ENCODE results near the gene MXD1. TPM values are rescaled to one million over a fixed set of nuclear protein-coding genes. Genes with fewer than 3 reads are reported as not detected.

MXD1 gene
- total and polyA plus RNA-seq, 2 donors (not counting 1 experiment from before 2014, with no cell fraction given), result 16.0 to 20.6 TPM

GRCh38 chr2:69965756-69966445, 51.0 kb downstream of the MXD1 start:
- DNase-seq (no peak), ATAC-seq (ENCODE audit: low read depth) (no peak)
- Mint-ChIP-seq H3K27me3 (no peaks in the 10 kb centered on the region), H3K27ac (no peak overlapping the region), H3K4me1 (no peaks in the 10 kb centered on the region), H3K4me3 (no peak overlapping the region), H3K9me3 (ENCODE audit: insufficient read depth) (no peaks in the 10 kb centered on the region)
- TF ChIP-seq CTCF (IDR thresholded peaks at IDR 0.05) (no peak), EZH2 (IDR thresholded peaks at IDR 0.05; ENCODE audit: borderline replicate concordance, insufficient read depth, low read depth, low read length, poor library complexity, severe bottlenecking) (no peak)
- Histone ChIP-seq H3K79me2 (ENCODE audit: control insufficient read depth, insufficient read depth, low read length) (no peaks in the 10 kb centered on the region), H3K4me1 (ENCODE audit: control insufficient read depth in 2 of 2, insufficient read depth in 2 of 2, low read length in 2 of 2) (no peaks in the 10 kb centered on the region), H3K9me3 (ENCODE audit: control extremely low read depth in 1 of 3, control insufficient read depth in 2 of 3, insufficient read depth in 1 of 3, low read length in 2 of 3) (no peaks in the 10 kb centered on the region), H3K4me2 (replicated peaks; ENCODE audit: low read depth, low read length, poor library complexity, severe bottlenecking) (no peak overlapping the region), H2AFZ (ENCODE audit: insufficient read depth, low read depth, low read length, poor library complexity, severe bottlenecking) (no peak overlapping the region), H3K27me3 (replicated peaks in 1 of 4; ENCODE audit: control extremely low read depth in 1 of 4, control insufficient read depth in 3 of 4, insufficient read depth in 4 of 4, low read length in 3 of 4) (no peaks in the 10 kb centered on the region), H4K20me1 (ENCODE audit: control insufficient read depth, insufficient read depth, low read length, poor library complexity, severe bottlenecking) (no peaks in the 10 kb centered on the region), H3K9ac (ENCODE audit: low read length) (no peak overlapping the region), H3K4me3 (ENCODE audit: control extremely low read depth in 1 of 5, extremely low read depth in 1 of 5, insufficient read depth in 1 of 5, low read depth in 2 of 5, low read length in 4 of 5) (no peak overlapping the region), H3K27ac (ENCODE audit: low read length in 2 of 2) (no peak overlapping the region), H3K36me3 (replicated peaks in 1 of 2; ENCODE audit: control extremely low read depth in 1 of 2, control insufficient read depth in 1 of 2, extremely low read depth in 1 of 2, insufficient read depth in 2 of 2, low read length in 1 of 2) (no peaks in the 10 kb centered on the region)
- 95% methylated on average over 6 of the region's 8 CpGs for WGBS (ENCODE audit: insufficient coverage)
- ChIA-PET POLR2A (no interaction called here), CTCF (no interaction called here)
- intact Hi-C loops (cut with micrococcal nuclease), result no loop called here

GRCh38 chr2:69966496-69966895, 51.6 kb downstream of the MXD1 start:
- Histone ChIP-seq H3K4me3 (ENCODE audit: control extremely low read depth in 1 of 5, extremely low read depth in 1 of 5, insufficient read depth in 1 of 5, low read depth in 2 of 5, low read length in 4 of 5) (no peak overlapping the region), H3K27ac (ENCODE audit: low read length in 2 of 2) (no peak overlapping the region), H3K9ac (ENCODE audit: low read length) (no peak overlapping the region), H3K9me3 (ENCODE audit: control extremely low read depth in 1 of 3, control insufficient read depth in 2 of 3, insufficient read depth in 1 of 3, low read length in 2 of 3) (no peaks in the 10 kb centered on the region), H3K79me2 (ENCODE audit: control insufficient read depth, insufficient read depth, low read length) (no peaks in the 10 kb centered on the region), H3K36me3 (replicated peaks in 1 of 2; ENCODE audit: control extremely low read depth in 1 of 2, control insufficient read depth in 1 of 2, extremely low read depth in 1 of 2, insufficient read depth in 2 of 2, low read length in 1 of 2) (no peaks in the 10 kb centered on the region), H4K20me1 (ENCODE audit: control insufficient read depth, insufficient read depth, low read length, poor library complexity, severe bottlenecking) (no peaks in the 10 kb centered on the region), H3K4me1 (ENCODE audit: control insufficient read depth in 2 of 2, insufficient read depth in 2 of 2, low read length in 2 of 2) (no peaks in the 10 kb centered on the region), H3K27me3 (replicated peaks in 1 of 4; ENCODE audit: control extremely low read depth in 1 of 4, control insufficient read depth in 3 of 4, insufficient read depth in 4 of 4, low read length in 3 of 4) (no peaks in the 10 kb centered on the region), H2AFZ (ENCODE audit: insufficient read depth, low read depth, low read length, poor library complexity, severe bottlenecking) (no peak overlapping the region), H3K4me2 (replicated peaks; ENCODE audit: low read depth, low read length, poor library complexity, severe bottlenecking) (no peak overlapping the region)
- Mint-ChIP-seq H3K27me3 (no peaks in the 10 kb centered on the region), H3K27ac (no peak overlapping the region), H3K9me3 (ENCODE audit: insufficient read depth) (no peaks in the 10 kb centered on the region), H3K4me3 (no peak overlapping the region), H3K4me1 (no peaks in the 10 kb centered on the region)
- ChIA-PET CTCF (no interaction called here), POLR2A (no interaction called here)
- no peak for TF ChIP-seq EZH2 (IDR thresholded peaks at IDR 0.05; ENCODE audit: borderline replicate concordance, insufficient read depth, low read depth, low read length, poor library complexity, severe bottlenecking)
- TF ChIP-seq CTCF (IDR thresholded peaks at IDR 0.05), result no peak
- DNase-seq (no peak), ATAC-seq (ENCODE audit: low read depth) (no peak)
- no CpG with 5 or more reads among the region's 2 CpGs for WGBS (ENCODE audit: insufficient coverage)
- intact Hi-C loops (cut with micrococcal nuclease), result no loop called here
